GM12878 (cell line): Measurements from ENCODE around the gene TBC1D30. TPM values are rescaled to one million over a fixed set of nuclear protein-coding genes. Genes with fewer than 3 reads are reported as not detected.

ENCODE experiments used
- ATAC-seq: fragments of 200-7000 bp; cut with Tn5 transposase; 3 replicates; pipeline ENCODE4 v1.9.1; 2020; ENCODE audit warnings: mild to moderate bottlenecking, moderate library complexity
- BruUV-seq: library from RNA; stranded (reverse); fragments of 400-500 nt; replicated peaks from 2 replicates; lab custom pipeline; 2021; lab: Mats Ljungman, UMichigan
- CTCF ChIA-PET: fragments of 300-600 bp; sonication (Branson Sonifier 250); formaldehyde crosslinking; extraction: SDS; loops from one replicate; lab custom pipeline; 2021; ENCODE audit warnings: inconsistent platforms; lab: Yijun Ruan, JAX
- POLR2A ChIA-PET: fragments of 350-600 bp; formaldehyde crosslinking; extraction: SDS; loops from one replicate; lab custom pipeline; 2021; ENCODE audit warnings: inconsistent platforms; lab: Charles Lee
- RAD21 ChIA-PET: fragments of 300-600 bp; sonication (Branson Sonifier 250); formaldehyde crosslinking; loops from one replicate; lab custom pipeline; 2023; ENCODE audit warnings: antibody characterized with exemption; ENCODE audit not compliant: unreplicated experiment; lab: Charles Lee
- SMC1A ChIA-PET: fragments of 300-600 bp; sonication (Branson Sonifier 250); formaldehyde crosslinking; loops from one replicate; lab custom pipeline; 2023; ENCODE audit not compliant: unreplicated experiment, uncharacterized antibody; lab: Charles Lee
- DNase-seq: peaks from one replicate; pipeline ENCODE4 v3.0.0-alpha.2; 2011; ENCODE audit warnings: low read depth, low spot score
- FAIRE-seq: peaks from 3 replicates; lab custom pipeline; 2011; peaks lifted over from hg19 to GRCh38; lab: Jason Lieb, UNC
- H2AFZ ChIP-seq: 2 replicates; pipeline ENCODE4 v1.6.0; 2011; ENCODE audit warnings: low read depth, low read length, control low read depth; ENCODE audit not compliant: control insufficient read depth
- H3K27ac ChIP-seq: 2 replicates; pipeline ENCODE4 v1.5.1; 2011; ENCODE audit warnings: control low read depth; ENCODE audit not compliant: control insufficient read depth, insufficient read depth
- H3K27me3 ChIP-seq, 2 experiments: replicated peaks in 1 of 2; 2 replicates each; pipeline versions ENCODE4 v1.6.0 to v1.6.1; 2011; ENCODE audit warnings: low read length in 1 of 2; ENCODE audit not compliant: control insufficient read depth in 2 of 2, insufficient read depth in 2 of 2
- H3K36me3 ChIP-seq, 2 experiments: 2 replicates each; pipeline ENCODE4 v1.5.1; 2011; ENCODE audit warnings: low read length in 1 of 2; ENCODE audit not compliant: control insufficient read depth in 2 of 2, insufficient read depth in 2 of 2
- H3K4me1 ChIP-seq: 2 replicates; pipeline ENCODE4 v1.6.1; 2011; ENCODE audit warnings: mild to moderate bottlenecking, low read length, moderate library complexity, mixed read lengths; ENCODE audit not compliant: control insufficient read depth, insufficient read depth
- H3K4me2 ChIP-seq: 2 replicates; pipeline ENCODE4 v1.6.0; 2011; ENCODE audit warnings: control low read depth; ENCODE audit not compliant: control insufficient read depth, insufficient read depth
- H3K4me3 ChIP-seq: fragments of 200-600 bp; sonication (generic); 2 replicates; pipeline ENCODE4 v1.5.1; 2016
- H3K79me2 ChIP-seq: 2 replicates; pipeline ENCODE4 v1.6.0; 2011; ENCODE audit warnings: low read length; ENCODE audit not compliant: control insufficient read depth, insufficient read depth
- H3K9ac ChIP-seq: 2 replicates; pipeline ENCODE4 v1.8.0; 2011; ENCODE audit warnings: low read length, control low read depth, mixed read lengths; ENCODE audit not compliant: control insufficient read depth, insufficient read depth
- H3K9me3 ChIP-seq: replicated peaks from 3 replicates; pipeline ENCODE4 v1.5.1; 2011; ENCODE audit warnings: mild to moderate bottlenecking, low read length; ENCODE audit not compliant: control insufficient read depth, insufficient read depth
- H4K20me1 ChIP-seq: 2 replicates; pipeline ENCODE4 v1.6.0; 2011; ENCODE audit not compliant: control insufficient read depth, insufficient read depth
- ATF3 ChIP-seq: IDR thresholded peaks from 2 replicates; pipeline ENCODE4 v1.6.1; 2011; ENCODE audit warnings: low read depth, mild to moderate bottlenecking, low read length, moderate library complexity, borderline replicate concordance; ENCODE audit errors: extremely low read depth
- BACH1 ChIP-seq: fragments of 450-650 bp; IDR thresholded peaks from 2 replicates; pipeline ENCODE4 v1.6.1; 2017; ENCODE audit warnings: mild to moderate bottlenecking, borderline replicate concordance
- CTCF ChIP-seq, 3 experiments: IDR thresholded peaks in 2 of 3; conservative IDR thresholded peaks in 1 of 3; 2 replicates each; pipeline ENCODE4 v1.5.1; 2011; ENCODE audit warnings: low read depth in 3 of 3, low read length in 3 of 3, mild to moderate bottlenecking in 3 of 3, control low read depth in 2 of 3, moderate library complexity in 2 of 3, inconsistent platforms in 1 of 3, mixed read lengths in 1 of 3; ENCODE audit not compliant: control insufficient read depth in 2 of 3, insufficient read depth in 1 of 3; ENCODE audit errors: extremely low read depth in 1 of 3
- EGR1 ChIP-seq, 2 experiments: IDR thresholded peaks; 1 replicate in 1 of 2; 2 replicates in 1 of 2; pipeline ENCODE4 v1.6.1; 2011 to 2012; ENCODE audit warnings: low read depth in 2 of 2, low read length in 2 of 2, borderline replicate concordance in 1 of 2, mild to moderate bottlenecking in 1 of 2, moderate library complexity in 1 of 2
- FOS ChIP-seq: IDR thresholded peaks from 3 replicates; pipeline ENCODE4 v1.6.1; 2011; ENCODE audit warnings: borderline replicate concordance; ENCODE audit not compliant: insufficient read length; ENCODE audit errors: extremely low read depth
- HDGF ChIP-seq: fragments of 450-650 bp; IDR thresholded peaks from 2 replicates; pipeline ENCODE4 v1.6.1; 2016; ENCODE audit warnings: antibody characterized with exemption
- IKZF2 ChIP-seq, 2 experiments: fragments of 450-650 bp; IDR thresholded peaks; 2 replicates each; pipeline ENCODE4 v1.6.1; 2017; ENCODE audit warnings: mild to moderate bottlenecking in 2 of 2, moderate library complexity in 2 of 2
- IRF3 ChIP-seq: fragments of 450-650 bp; IDR thresholded peaks from 2 replicates; pipeline ENCODE4 v1.6.1; 2014; ENCODE audit warnings: mild to moderate bottlenecking
- MLLT1 ChIP-seq: fragments of 450-650 bp; IDR thresholded peaks from 2 replicates; pipeline ENCODE4 v1.6.1; 2016; ENCODE audit warnings: mild to moderate bottlenecking
- NFYB ChIP-seq: IDR thresholded peaks from 2 replicates; pipeline ENCODE4 v1.6.1; 2011; ENCODE audit warnings: low read depth, mild to moderate bottlenecking, low read length, improper control_type of control experiment, moderate library complexity; ENCODE audit not compliant: insufficient read depth
- PKNOX1 ChIP-seq: fragments of 450-650 bp; IDR thresholded peaks from 2 replicates; pipeline ENCODE4 v1.6.1; 2016; ENCODE audit warnings: mild to moderate bottlenecking
- RUNX3 ChIP-seq: IDR thresholded peaks from 2 replicates; pipeline ENCODE4 v1.6.1; 2012; ENCODE audit warnings: low read length, inconsistent platforms
- TBL1XR1 ChIP-seq: IDR thresholded peaks from 2 replicates; pipeline ENCODE4 v1.6.1; 2012; ENCODE audit warnings: low read depth, low read length, improper control_type of control experiment
- TCF12 ChIP-seq: IDR thresholded peaks from 2 replicates; pipeline ENCODE4 v1.6.1; 2011; ENCODE audit warnings: low read depth, mild to moderate bottlenecking, low read length
- TCF7 ChIP-seq: IDR thresholded peaks from 2 replicates; pipeline ENCODE4 v1.6.1; 2014; ENCODE audit warnings: antibody characterized with exemption, borderline replicate concordance
- ZNF274 ChIP-seq: IDR thresholded peaks from one replicate; pipeline ENCODE4 v1.8.0; 2011; ENCODE audit not compliant: insufficient read length, insufficient read depth
- WGBS: methylation state at CpG from one replicate; pipeline ENCODE4 v1.1.6; 2016; ENCODE audit warnings: low lambda C conversion rate; ENCODE audit not compliant: insufficient replicate concordance, insufficient coverage; ENCODE audit errors: missing lambda C conversion rate; 5-methylcytosine and 5-hydroxymethylcytosine counted together
- in situ Hi-C: fragments of 300-500 bp; cut with MboI; formaldehyde crosslinking; loops from 9 replicates; pipeline ENCODE4 v1.14.3; 2018; ENCODE audit warnings: mixed read lengths
- intact Hi-C: fragments of 100-400 bp; cut with micrococcal nuclease; formaldehyde crosslinking; loops from one replicate; pipeline ENCODE4 v1.14.2; 2022; ENCODE audit not compliant: unreplicated experiment
- polyA plus RNA-seq, 11 experiments: library from polyadenylated mRNA; depleted of rRNA in 4 of 11; unstranded in 6 of 11; stranded (reverse) in 5 of 11; fragments of >200 nt; fragmentation: Nextera tagmentation in 4 of 11; fragmentation: Illumina TruSeq in 1 of 11; extraction: Ambion mirVana in 4 of 11; extraction: Trizol in 1 of 11; gene quantifications; 1 replicate in 1 of 11; 2 replicates in 10 of 11; pipeline versions ENCODE4 v1.2.1 to v1.2.3, GENCODE V29; 2011 to 2016; ENCODE audit warnings: inconsistent platforms in 2 of 11, missing spikeins in 2 of 11, low read depth in 1 of 11
- total RNA-seq, 4 experiments: library from RNA; depleted of rRNA in 3 of 4; stranded (reverse); fragments of >200 nt in 3 of 4; fragmentation: Illumina TruSeq in 1 of 4; extraction: Trizol in 1 of 4; gene quantifications; 2 replicates each; pipeline versions ENCODE4 v1.2.1 to v1.2.3, GENCODE V29; 2013 to 2021

The TBC1D30 gene
- total and polyA plus RNA-seq, 10 of the 15 experiments (the other 5 are each of a cell fraction or from before 2014, with no cell fraction given) = 1.2 to 23.3 (median 11.1) TPM

GRCh38 chr12:64912516-64913255, 88.2 kb downstream of the TBC1D30 start (continued):
- TF ChIP-seq CTCF (IDR thresholded peaks at IDR 0.05 in 2 of 3, conservative IDR thresholded peaks at IDR 0.05 in 1 of 3; ENCODE audit: control insufficient read depth in 2 of 3, extremely low read depth in 1 of 3, insufficient read depth in 1 of 3, low read depth in 3 of 3, low read length in 3 of 3) (no peak), MLLT1 (no peak), EGR1 (IDR thresholded peaks at IDR 0.05; ENCODE audit: borderline replicate concordance in 1 of 2, low read depth in 2 of 2, low read length in 2 of 2) (no peak), ZNF274 (no peak), TCF12 (no peak)

- 44% methylated on average over 3 of the region's 3 CpGs for WGBS
- POLR2A ChIA-PET = interaction anchor here (0.6 kb wide), 1 partner anchor 13 kb away, joined by 5 read pairs; no protein-coding TSS in a partner anchor
- H3K27me3 ChIP-seq = no peaks in the 10 kb centered on the region
- intact Hi-C loops = no loop called here
- no peaks in the 10 kb centered on the region for H3K9me3 ChIP-seq
- H3K9ac ChIP-seq = no peak overlapping the region
- no peaks in the 10 kb centered on the region for H4K20me1 ChIP-seq
- CTCF ChIA-PET = interaction anchor here (1.1 kb wide), 1 partner anchor 30 kb away, joined by 3 read pairs; no protein-coding TSS in a partner anchor
- no peak overlapping the region for H3K4me3 ChIP-seq
- in situ Hi-C loops = no loop called here
- no peaks in the 10 kb centered on the region for H3K79me2 ChIP-seq
- H3K36me3 ChIP-seq = no peaks in the 10 kb centered on the region
- SMC1A ChIA-PET = interaction anchor here (0.6 to 1.4 kb wide), 5 partner anchors 10 to 313 kb away, joined by 3 to 5 read pairs (median 3); no protein-coding TSS in a partner anchor
- DNase-seq (no peak), ATAC-seq (no peak), FAIRE-seq (no peak)
- RAD21 ChIA-PET = no interaction called here
- no peak overlapping the region for H2AFZ ChIP-seq
- no peak overlapping the region for H3K4me2 ChIP-seq
- BruUV-seq = no TSS peak
- H3K4me1 ChIP-seq = no peaks in the 10 kb centered on the region
- H3K27ac ChIP-seq = no peak overlapping the region
- no peak for TF ChIP-seq IRF3
- TF ChIP-seq TBL1XR1 = no peak
- no peak for TF ChIP-seq TCF7
- no peak for TF ChIP-seq RUNX3
- TF ChIP-seq FOS = no peak
- no peak for TF ChIP-seq HDGF
- TF ChIP-seq IKZF2 (IDR thresholded peaks at IDR 0.05) = no peak
- TF ChIP-seq PKNOX1 = no peak
- TF ChIP-seq BACH1 = no peak
- no peak for TF ChIP-seq NFYB
- no peak for TF ChIP-seq ATF3
Observed at GRCh38 chr12:64915242-64915641, 90.8 kb downstream of the TBC1D30 start.
